Measurements from ENCODE around the gene GRID1. TPM values are rescaled to one million over a fixed set of nuclear protein-coding genes. Genes with fewer than 3 reads are reported as not detected.
"Not testable (repeated sequence)": the region's sequence is repeated elsewhere in the genome, so short reads cannot be mapped to it uniquely, and the experiment has no call there.

GRID1 gene
- total RNA-seq, 1 experiment from 2014 or later = not detected

- no TSS peak for BruUV-seq (replicated peaks)
- POLR2A ChIA-PET (ENCODE audit: unreplicated experiment) = no interaction called here
Observed at GRCh38 chr10:86176850-86177536, 189.6 kb downstream of the GRID1 start.

GRCh38 chr10:86175476-86175875, 191.1 kb downstream of the GRID1 start:
- H3K4me3 ChIP-seq (ENCODE audit: low read length); H3K36me3 ChIP-seq (ENCODE audit: low read depth, low read length); H3K9me2 ChIP-seq (replicated peaks; ENCODE audit: low read length); H4K20me1 ChIP-seq (ENCODE audit: low read length); H3K79me2 ChIP-seq (ENCODE audit: low read length); POLR2A ChIA-PET (ENCODE audit: unreplicated experiment); H3K4me2 ChIP-seq (ENCODE audit: low read length); H3K9me3 ChIP-seq (ENCODE audit: low read length); BruUV-seq (replicated peaks); H3K27ac ChIP-seq (ENCODE audit: low read length); H3K27me3 ChIP-seq (ENCODE audit: low read length); intact Hi-C loops (cut with micrococcal nuclease); H3K9ac ChIP-seq (ENCODE audit: low read length); ATAC-seq; H3F3A ChIP-seq (ENCODE audit: low read length, unreplicated experiment); CTCF ChIA-PET; H2AFZ ChIP-seq (ENCODE audit: low read length); DNase-seq; H3K4me1 ChIP-seq (ENCODE audit: insufficient read depth, low read length): not testable (repeated sequence)

More at GRCh38 chr10:86176850-86177536, 189.6 kb downstream of the GRID1 start:
- intact Hi-C loops (cut with micrococcal nuclease) = no loop called here
- Histone ChIP-seq H3K36me3 (ENCODE audit: low read depth, low read length) (no peaks in the 10 kb centered on the region), H3K9me2 (replicated peaks; ENCODE audit: low read length) (no peaks in the 10 kb centered on the region), H4K20me1 (ENCODE audit: low read length) (no peaks in the 10 kb centered on the region), H3K4me3 (ENCODE audit: low read length) (no peak overlapping the region), H3K79me2 (ENCODE audit: low read length) (no peaks in the 10 kb centered on the region), H3K4me2 (ENCODE audit: low read length) (no peak overlapping the region), H3K27ac (ENCODE audit: low read length) (no peak overlapping the region), H3K4me1 (ENCODE audit: insufficient read depth, low read length) (no peaks in the 10 kb centered on the region), H3K9me3 (ENCODE audit: low read length) (no peaks in the 10 kb centered on the region), H3K27me3 (ENCODE audit: low read length) (peaks cover 10% of the 10 kb centered on the region), H3K9ac (ENCODE audit: low read length) (no peak overlapping the region), H2AFZ (ENCODE audit: low read length) (no peak overlapping the region), H3F3A (ENCODE audit: low read length, unreplicated experiment) (no peaks in the 10 kb centered on the region)
- TF ChIP-seq EZH2 (IDR thresholded peaks at IDR 0.05; ENCODE audit: low read length, unreplicated experiment) (no peak), EZH2phosphoT487 (IDR thresholded peaks at IDR 0.05; ENCODE audit: borderline replicate concordance, low read length) (no peak)
- CTCF ChIA-PET = no interaction called here
- ATAC-seq (no peak), DNase-seq (no peak)

- ChIA-PET POLR2A (ENCODE audit: unreplicated experiment) (no interaction called here), CTCF (no interaction called here)
- H3K4me3 ChIP-seq (ENCODE audit: low read length) = no peak overlapping the region
- no peak overlapping the region for H2AFZ ChIP-seq (ENCODE audit: low read length)
- intact Hi-C loops (cut with micrococcal nuclease) = no loop called here
- no peak overlapping the region for H3K27ac ChIP-seq (ENCODE audit: low read length)
- no peaks in the 10 kb centered on the region for H3K9me3 ChIP-seq (ENCODE audit: low read length)
- no peak overlapping the region for H3K4me2 ChIP-seq (ENCODE audit: low read length)
- DNase-seq (no peak), ATAC-seq (no peak)
- H3K79me2 ChIP-seq (ENCODE audit: low read length) = no peaks in the 10 kb centered on the region
- H3K36me3 ChIP-seq (ENCODE audit: low read depth, low read length) = no peaks in the 10 kb centered on the region
- TF ChIP-seq EZH2 (IDR thresholded peaks at IDR 0.05; ENCODE audit: low read length, unreplicated experiment) = no peak
- TF ChIP-seq CTCF (conservative IDR thresholded peaks at IDR 0.05; ENCODE audit: low read depth, low read length) = no peak
- TF ChIP-seq EZH2phosphoT487 (IDR thresholded peaks at IDR 0.05; ENCODE audit: borderline replicate concordance, low read length) = no peak
- no peaks in the 10 kb centered on the region for H3K27me3 ChIP-seq (ENCODE audit: low read length)
- no peaks in the 10 kb centered on the region for H4K20me1 ChIP-seq (ENCODE audit: low read length)
- H3F3A ChIP-seq (ENCODE audit: low read length, unreplicated experiment) = no peaks in the 10 kb centered on the region
- no peaks in the 10 kb centered on the region for H3K4me1 ChIP-seq (ENCODE audit: insufficient read depth, low read length)
- BruUV-seq (replicated peaks) = no TSS peak
- H3K9me2 ChIP-seq (replicated peaks; ENCODE audit: low read length) = no peaks in the 10 kb centered on the region
- H3K9ac ChIP-seq (ENCODE audit: low read length) = no peak overlapping the region
Observed at GRCh38 chr10:86172301-86172700, 194.3 kb downstream of the GRID1 start.

All from PC-3 (cell line).